Stimulated activated CD4-positive, alpha-beta T cell treated with anti-CD3 and anti-CD28 coated beads, Interleukin-15, amount 100 ng/mL, for 1 hour (primary cell): ENCODE results near the gene TOP1.

ENCODE experiments used
- DNase-seq, 2 donors: peaks; one replicate each; pipeline ENCODE4 v3.0.0-alpha.2; 2020; ENCODE audit warnings: low read depth in 1 of 2, low spot score in 1 of 2

TOP1 gene

GRCh38 chr20:41057999-41058673 lies 29.5 kb downstream of the TOP1 start:
- no peak for DNase-seq

DNA sequence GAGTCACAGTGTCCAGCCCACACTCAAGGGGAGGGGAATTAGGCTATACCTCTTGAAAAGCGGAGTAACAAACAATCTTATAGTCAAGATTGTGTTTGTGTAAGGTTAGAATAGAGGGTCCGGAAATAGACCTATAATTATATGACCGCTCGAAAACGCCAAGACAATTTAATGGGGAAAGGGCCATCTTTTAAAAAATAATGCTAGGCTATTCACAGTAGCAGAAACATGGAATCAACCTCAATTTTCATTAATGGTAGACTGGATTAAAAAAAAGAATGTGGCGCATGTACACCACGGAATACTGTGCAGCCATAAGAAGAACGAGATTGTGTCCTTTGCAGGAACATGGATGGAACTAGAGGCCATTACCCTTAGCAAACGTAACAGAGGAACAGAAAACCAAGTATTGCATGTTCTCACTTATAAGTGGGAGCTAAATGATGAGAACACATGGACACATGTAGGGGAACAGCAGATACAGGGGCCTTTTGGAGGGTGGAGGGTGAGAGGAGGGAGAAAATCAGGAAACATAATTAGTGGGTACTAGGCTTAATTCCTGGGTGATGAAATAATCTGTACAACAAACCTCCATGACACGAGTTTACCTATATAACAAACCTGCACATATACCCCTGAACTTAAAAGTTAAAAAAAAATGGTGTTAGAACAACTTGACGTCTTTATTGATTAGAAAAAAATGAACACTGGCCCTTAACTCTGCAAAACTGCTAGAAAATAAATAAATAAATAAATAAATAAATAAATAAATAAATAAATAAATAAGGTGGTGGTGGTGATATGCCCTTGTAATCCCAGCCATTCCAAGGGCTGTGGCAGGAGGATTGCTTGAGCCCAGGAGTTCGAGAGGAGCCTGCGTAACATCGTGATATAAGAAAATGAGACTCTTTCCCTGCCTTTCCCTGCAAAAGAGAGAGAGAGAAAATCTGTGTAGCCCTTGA lies 30.3 kb downstream of the TOP1 start:
- DNase-seq: no peak

- no peak for DNase-seq
Observed at GRCh38 chr20:41061155-41061554, 32.5 kb downstream of the TOP1 start.

DNA sequence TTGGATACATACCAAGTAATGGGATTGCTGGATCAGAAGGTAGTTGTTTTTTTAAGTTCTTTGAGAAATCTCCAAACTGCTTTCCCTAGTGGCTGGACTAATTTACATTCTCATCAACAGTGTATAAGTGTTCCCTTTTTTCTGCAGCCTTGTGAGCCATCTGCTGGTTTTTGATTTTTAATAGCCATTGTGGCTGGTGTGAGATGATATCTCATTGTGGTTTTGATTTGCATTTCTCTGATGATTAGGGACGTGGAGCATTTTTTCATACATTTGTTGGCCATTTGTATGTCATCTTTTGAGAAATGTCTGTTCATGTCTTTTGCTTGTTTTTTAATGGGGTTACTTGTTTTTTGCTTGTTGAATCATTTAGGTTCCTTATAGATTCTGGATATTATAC lies 34.8 kb downstream of the TOP1 start:
- no peak for DNase-seq

GRCh38 chr20:41064377-41064776 lies 35.8 kb downstream of the TOP1 start:
- DNase-seq: no peak

GRCh38 chr20:41065716-41066115 lies 37.1 kb downstream of the TOP1 start:
- DNase-seq: no peak

DNA sequence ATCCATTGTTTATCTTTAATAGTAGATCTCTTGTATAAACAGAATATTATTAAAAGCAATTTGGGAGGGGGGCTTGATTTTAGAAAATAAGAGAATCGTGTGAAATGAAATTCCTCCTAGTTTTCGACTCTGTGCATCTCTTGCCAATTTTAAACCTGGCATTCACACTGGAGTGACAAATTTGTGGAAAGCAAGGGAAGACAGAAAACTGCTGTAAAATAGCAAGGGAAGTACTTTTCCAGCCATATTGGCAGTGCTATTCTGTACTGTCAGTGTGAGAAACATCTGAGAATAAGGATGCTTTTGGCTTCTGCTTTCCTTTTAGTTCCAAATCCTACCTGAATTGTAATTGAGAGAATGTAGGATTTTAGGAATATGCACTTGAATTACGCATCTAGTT lies 40.2 kb downstream of the TOP1 start:
- DNase-seq: no peak

- DNase-seq: no peak
Observed at GRCh38 chr20:41072190-41072863, 43.7 kb downstream of the TOP1 start.

DNA sequence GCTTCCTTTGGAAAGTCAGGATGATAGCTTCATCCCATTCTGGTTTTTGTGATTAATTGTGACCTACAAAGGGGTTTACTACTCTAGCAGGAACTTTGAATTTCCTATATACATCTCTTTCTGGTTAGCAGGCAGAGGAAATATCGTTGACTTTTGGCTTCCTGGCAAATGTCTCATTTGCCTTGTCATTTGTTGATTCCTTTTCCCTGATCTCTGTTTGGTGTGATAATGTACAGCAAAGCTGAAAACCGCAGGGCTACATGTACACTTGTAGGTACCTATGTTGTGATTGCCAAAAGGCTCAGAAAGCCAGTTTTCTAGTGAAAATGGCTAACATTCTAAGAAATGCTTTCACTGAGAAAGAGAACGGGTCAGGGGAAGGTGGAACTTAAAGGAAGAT lies 44.3 kb downstream of the TOP1 start:
- DNase-seq: no peak

- DNase-seq: no peak
Observed at GRCh38 chr20:41074441-41074840, 45.8 kb downstream of the TOP1 start.

- DNase-seq: no peak
Observed at GRCh38 chr20:41076776-41077175, 48.2 kb downstream of the TOP1 start.

- DNase-seq: no peak
Observed at GRCh38 chr20:41078329-41078728, 49.7 kb downstream of the TOP1 start.

DNA sequence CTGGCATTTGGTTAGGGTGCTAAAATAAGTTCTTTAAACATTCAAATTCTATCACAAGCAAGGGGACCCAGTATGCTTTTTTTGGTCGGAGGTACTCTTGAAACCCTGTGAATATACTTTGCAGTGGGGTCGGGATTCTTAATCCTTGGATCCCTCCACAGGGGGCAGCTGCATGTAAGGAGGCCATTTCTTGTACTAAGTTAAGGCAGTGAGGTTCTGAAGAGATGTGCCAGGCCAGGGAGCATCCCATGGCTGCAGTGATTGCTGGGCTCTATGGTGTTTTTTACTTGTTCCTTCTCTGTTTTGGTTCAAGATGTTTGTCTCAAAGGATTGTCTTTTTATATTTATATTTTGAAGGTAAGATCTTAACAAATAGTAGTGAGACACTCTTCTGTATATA lies 50.4 kb downstream of the TOP1 start:
- DNase-seq: no peak

DNA sequence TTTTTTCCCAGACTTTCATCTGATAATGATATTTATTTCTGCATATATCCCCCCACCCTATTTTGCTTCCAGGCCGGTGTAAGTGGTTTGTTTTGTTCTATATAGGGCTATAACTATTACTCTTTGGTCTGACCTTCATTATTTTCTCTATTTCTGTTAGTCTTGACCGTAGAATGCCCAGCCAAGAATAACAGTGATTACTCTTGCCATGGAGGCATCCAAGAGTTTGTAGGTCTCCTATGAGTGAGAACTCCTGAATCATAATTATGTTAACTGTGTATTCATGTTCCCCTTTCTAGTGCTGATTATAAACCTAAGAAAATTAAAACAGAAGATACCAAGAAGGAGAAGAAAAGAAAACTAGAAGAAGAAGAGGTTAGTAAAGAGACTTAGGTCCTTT lies 52.2 kb downstream of the TOP1 start:
- no peak for DNase-seq

GRCh38 chr20:41081276-41081814 lies 52.7 kb downstream of the TOP1 start:
- no peak for DNase-seq

DNA sequence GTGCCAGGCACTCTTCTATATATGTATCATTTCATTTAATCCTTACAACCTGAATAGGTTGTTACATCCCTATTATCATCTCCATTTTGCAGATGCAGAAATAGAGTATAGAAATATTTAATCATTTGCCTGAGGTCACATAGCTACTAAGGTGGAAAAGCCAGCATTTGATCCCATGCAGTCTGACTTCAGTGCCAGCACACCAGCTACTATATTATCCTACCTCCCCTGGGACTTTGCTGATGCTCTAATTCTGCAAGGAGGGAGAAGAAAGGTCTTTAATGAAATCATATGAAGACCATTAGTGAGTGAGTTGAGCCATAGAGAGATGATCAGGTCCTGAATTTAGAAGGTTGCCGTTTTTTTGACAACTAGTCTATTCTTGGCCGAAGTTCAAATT lies 53.7 kb downstream of the TOP1 start:
- DNase-seq: no peak

DNA sequence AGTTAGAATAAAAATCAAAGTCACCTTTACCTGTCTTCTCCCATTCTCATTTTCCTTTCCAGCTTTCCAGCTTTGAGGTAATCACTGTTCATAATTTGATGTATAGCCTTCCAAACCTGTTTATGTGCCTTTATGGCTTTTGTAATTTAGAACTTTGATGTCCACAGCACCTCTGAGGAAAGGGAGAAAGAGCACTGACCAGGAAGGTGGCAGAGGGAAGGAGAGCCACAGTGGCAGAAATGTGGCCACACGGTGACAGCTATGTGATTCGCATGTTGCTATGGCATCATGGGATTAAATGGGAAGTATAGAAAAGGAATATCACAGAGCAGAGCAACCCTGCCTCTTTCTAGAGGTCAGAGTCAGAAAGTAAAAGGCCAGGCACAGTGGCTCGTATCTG lies 57.0 kb downstream of the TOP1 start:
- no peak for DNase-seq

- no peak for DNase-seq
Observed at GRCh38 chr20:41086402-41087324, 58.0 kb downstream of the TOP1 start.

GRCh38 chr20:41087325-41087685 lies 58.7 kb downstream of the TOP1 start:
- DNase-seq: no peak

DNA sequence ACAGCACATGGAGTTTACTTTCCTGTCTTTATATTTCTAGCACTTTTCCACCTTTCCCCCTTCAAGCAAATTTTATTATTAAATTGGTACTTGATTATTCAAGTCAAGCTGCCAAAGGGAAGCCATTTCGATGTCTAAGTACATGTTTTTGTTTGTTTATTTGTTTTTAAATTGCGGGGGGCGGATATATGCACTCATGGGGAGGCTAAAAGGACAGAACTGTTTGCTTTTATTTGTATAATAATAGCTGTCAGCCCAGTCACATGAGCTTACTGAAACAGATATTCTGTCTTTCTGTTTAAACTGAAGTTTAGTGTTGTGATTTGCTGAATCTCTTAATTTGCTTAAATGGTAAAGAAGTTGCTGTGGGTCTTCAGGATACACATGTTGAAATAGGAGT lies 59.2 kb downstream of the TOP1 start:
- no peak for DNase-seq

GRCh38 chr20:41089555-41089954 lies 60.9 kb downstream of the TOP1 start:
- no peak for DNase-seq
